KG1 (cell line): ENCODE measurements around the gene B4GALT3.
"Not testable (repeated sequence)": the region's sequence is repeated elsewhere in the genome, so short reads cannot be mapped to it uniquely, and the experiment has no call there.

ENCODE experiments used
- DNase-seq: peaks from one replicate; lab custom pipeline; 2025; lab: John Stamatoyannopoulos, UW

B4GALT3 gene

GRCh38 chr1:161177112-161177935 is at the start of gene B4GALT3:
Gene B4GALT3, minus strand, starts transcription at chr1:161177507. Its CDS starts 1,447 bp downstream, at chr1:161176060.
- DNase-seq: peak; percentile 50

DNA sequence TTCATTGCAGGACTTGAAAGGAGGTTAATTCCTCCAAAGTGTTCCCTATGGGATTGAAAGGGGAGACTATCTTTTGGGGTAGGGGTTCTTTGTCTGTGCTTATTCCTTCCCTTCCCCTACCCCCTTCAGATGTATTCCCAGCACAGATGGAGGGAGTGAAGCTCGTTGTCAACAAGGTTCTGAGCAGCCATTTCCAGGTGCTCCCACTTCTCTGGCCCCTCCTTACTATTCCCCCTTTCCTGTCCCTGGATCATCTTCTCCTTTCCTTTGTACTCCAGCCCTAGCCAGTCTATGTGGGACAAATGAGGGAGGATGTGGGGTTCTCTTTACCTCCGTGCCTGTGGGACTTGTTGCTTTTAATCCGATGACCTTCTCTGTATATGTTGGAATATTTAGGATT is 49.5 kb upstream of the B4GALT3 start:
- DNase-seq: no peak

DNA sequence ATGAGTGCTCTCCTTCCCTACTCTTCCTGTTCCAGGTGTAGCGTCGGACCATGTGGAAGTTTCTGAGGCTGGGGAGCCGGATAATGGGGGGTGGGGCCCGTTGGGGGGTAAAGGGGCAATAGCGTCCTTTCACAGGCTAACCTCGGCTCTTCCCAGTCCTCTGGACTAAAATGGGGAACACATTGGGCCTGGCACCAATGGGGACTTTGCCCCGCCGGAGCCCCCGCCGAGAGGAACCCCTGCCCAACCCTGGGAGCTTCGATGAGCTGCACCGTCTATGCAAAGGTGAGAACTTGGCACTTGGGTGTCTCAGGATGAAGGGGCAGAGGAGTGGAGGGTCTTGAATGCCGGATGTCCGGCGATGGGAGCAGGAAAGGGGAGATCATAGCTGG is 49.0 kb upstream of the B4GALT3 start:
- DNase-seq: no peak

- DNase-seq: peak; percentile 95
These were observed 48.4 kb upstream of the B4GALT3 start, which contains the start of gene TOMM40L for GRCh38 chr1:161225534-161226319. Gene TOMM40L, plus strand, starts transcription at chr1:161226060. Its CDS starts 430 bp downstream, at chr1:161226490.

DNA sequence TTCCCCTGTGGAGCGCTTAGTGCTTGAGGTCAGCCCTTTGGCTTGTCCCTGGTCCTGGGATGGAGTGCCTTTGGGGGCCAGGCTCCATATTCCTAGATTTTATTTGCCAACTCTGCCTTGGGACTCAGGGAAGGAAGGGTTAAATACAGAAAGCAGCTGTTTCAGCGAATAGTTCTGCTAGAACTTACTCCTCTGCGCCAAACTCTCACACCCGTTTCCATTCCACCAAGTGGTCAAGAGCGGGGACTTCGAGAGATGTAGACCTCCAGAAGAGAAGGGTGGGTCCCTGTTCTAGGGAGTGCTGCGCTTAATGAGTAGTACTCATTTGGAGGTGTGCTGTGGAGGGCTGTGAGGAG is 47.8 kb upstream of the B4GALT3 start:
- DNase-seq: no peak

- DNase-seq: not testable (repeated sequence)
These were observed 47.4 kb upstream of the B4GALT3 start for GRCh38 chr1:161224695-161225087.

GRCh38 chr1:161223805-161224694 is 46.7 kb upstream of the B4GALT3 start:
- no peak for DNase-seq

- DNase-seq: no peak
These were observed 45.1 kb upstream of the B4GALT3 start for GRCh38 chr1:161222175-161223019.

GRCh38 chr1:161220002-161220401 is 42.7 kb upstream of the B4GALT3 start:
- no peak for DNase-seq

GRCh38 chr1:161219078-161219892 is 42.0 kb upstream of the B4GALT3 start:
- DNase-seq: no peak

DNA sequence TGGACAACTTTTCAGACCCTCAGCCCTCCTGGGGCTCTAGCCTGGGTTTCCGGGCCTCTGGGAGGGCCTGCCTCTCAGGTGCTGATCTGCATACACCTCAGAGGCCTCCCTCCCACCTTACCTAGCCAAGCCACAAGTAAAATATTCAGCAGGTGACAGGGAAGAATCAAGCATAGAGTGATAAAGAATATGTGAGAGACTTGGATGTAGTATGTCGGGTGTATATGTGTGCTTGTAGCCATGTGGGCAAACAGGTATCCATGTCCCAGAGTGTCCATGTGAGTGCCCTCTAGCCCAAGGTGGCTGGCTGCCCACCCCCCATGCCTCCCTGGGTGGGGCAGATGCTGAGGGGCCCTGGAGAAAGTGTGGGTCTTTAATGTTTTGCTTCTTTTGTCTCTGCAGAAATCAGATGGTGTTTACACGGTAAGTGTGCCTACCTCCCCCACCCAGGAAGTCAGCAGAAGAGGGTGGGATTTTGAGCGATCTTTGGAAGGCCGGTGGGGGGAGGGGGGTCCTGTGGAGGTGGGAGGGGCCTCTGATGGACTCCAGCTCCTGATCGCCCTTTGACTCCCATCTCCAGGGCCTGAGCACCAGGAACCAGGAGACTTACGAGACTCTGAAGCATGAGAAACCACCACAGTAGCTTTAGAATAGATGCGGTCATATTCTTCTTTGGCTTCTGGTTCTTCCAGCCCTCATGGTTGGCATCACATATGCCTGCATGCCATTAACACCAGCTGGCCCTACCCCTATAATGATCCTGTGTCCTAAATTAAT is 41.2 kb upstream of the B4GALT3 start:
- no peak for DNase-seq

- no peak for DNase-seq
These were observed 40.5 kb upstream of the B4GALT3 start for GRCh38 chr1:161217831-161218230.

GRCh38 chr1:161216945-161217712 is 39.8 kb upstream of the B4GALT3 start:
- no peak for DNase-seq

GRCh38 chr1:161215076-161215475 is 37.8 kb upstream of the B4GALT3 start, which contains the start of gene FCER1G:
Gene FCER1G, plus strand, starts transcription at chr1:161215295. Its CDS starts 27 bp downstream, at chr1:161215322.
- DNase-seq: no peak

DNA sequence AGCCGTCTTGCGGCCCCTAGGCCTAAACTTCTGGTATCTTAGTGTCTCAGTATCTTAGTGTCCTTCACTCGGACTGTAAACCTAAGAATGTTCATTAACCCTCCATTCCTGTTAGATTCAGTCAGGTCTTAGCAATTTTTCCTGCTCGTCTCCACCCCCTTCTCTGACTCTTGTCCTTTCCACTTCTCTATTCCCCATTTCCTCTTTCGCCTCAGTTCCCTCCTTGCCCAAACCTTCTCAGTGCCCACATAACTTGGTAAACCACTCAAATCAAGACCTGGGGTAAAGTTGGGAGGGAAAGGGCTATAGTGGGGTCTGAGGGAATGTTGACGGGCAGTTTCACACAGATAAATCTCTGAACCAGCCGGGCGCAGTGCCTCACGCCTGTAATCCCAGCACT is 37.1 kb upstream of the B4GALT3 start:
- no peak for DNase-seq

DNA sequence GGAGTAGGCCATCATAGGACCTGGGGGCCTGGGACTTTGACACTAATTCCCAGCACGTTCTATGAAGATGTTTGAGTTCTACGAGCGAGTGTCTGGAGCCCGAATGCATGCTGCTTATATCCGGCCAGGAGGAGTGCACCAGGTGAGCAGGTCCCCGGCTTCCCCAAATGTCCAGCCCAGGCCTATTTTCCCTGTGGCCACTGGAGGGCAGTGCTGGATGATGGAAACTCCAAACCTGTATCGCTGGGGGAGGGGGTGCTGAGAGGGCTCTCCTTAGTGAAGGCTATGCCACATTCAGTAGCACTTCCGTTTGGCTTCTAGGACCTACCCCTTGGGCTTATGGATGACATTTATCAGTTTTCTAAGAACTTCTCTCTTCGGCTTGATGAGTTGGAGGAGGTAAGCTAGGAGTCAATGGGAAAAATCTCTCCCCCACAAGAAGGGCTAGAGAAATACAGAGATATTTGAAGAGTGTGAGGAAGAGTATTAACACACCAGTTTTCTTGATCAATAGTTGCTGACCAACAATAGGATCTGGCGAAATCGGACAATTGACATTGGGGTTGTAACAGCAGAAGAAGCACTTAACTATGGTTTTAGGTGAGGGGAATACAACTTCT is 32.6 kb upstream of the B4GALT3 start:
- DNase-seq: peak; percentile 49

GRCh38 chr1:161207173-161207572 is 29.9 kb upstream of the B4GALT3 start:
- no peak for DNase-seq
